ENCODE results near the gene PMM1. TPM values are rescaled to one million over a fixed set of nuclear protein-coding genes. Genes with fewer than 3 reads are reported as not detected.

Gene PMM1
- total RNA-seq, 1 donor from 2014 or later: 39.4 TPM

DNA sequence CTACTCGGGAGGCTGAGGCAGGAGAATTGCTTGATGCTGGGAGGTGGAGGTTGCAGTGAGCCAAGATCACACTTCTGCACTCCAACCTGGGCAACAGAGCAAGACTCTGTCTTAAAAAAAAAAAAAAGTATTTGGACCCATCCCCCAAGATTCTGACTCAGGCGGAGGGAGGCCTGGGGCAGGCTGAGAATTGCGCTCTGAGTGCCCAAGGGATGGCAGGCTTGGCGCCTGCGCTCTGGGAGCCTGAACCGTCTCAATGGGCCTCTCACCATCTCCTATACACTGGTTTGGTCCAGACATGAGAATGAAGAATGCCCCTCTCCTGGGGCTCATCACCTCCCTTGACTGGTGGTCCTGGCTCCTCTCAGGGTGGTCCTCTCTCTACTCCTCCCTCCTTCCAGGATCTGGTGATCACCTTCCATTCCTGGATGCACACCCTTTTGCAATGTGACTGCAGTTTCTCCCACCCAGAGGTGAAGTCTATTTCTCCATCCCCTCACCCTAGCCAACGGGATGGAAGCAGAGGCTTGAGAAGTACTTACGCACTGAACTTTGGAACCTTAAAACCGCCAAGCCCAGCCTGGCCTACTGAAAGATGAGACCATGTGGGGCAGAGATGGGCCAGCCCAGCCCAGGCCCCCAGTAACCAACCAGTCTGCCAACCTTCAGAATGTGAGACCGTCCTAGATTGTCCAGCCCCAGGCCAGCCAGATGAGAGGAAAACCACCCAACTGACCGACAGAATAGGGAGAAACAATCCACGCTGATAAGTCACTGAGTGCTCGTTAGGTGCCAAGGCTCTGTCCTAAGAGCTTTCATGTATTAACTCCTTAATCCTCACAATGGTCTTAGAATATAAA lies 50.3 kb downstream of the PMM1 start:
- DNase-seq (ENCODE audit: low read depth): no peak
- Histone ChIP-seq H4K20me1 (ENCODE audit: insufficient read depth, low read length) (peaks cover 60% of the 10 kb centered on the region), H3K36me3 (ENCODE audit: insufficient read depth, low read length) (no peaks in the 10 kb centered on the region), H3K9ac (ENCODE audit: low read length) (no peak overlapping the region), H3K4me3 (ENCODE audit: insufficient read depth, low read depth, low read length) (no peak overlapping the region), H3K27me3 (ENCODE audit: insufficient read depth, low read length) (no peaks in the 10 kb centered on the region), H2AFZ (ENCODE audit: low read depth, low read length) (no peak overlapping the region), H3K79me2 (ENCODE audit: insufficient read depth, low read length) (peaks cover 68% of the 10 kb centered on the region), H3K4me2 (ENCODE audit: low read length) (peak overlapping the region; percentile 0), H3K4me1 (ENCODE audit: insufficient read depth, low read length) (peaks cover 5% of the 10 kb centered on the region), H3K27ac (ENCODE audit: low read depth, low read length) (no peak overlapping the region), H3K9me3 (ENCODE audit: insufficient read depth, low read depth, low read length) (no peaks in the 10 kb centered on the region)
- H3K27ac Mint-ChIP-seq (ENCODE audit: unreplicated experiment): no peak overlapping the region
- no peak for FAIRE-seq
- no peak overlapping the region for H3K4me3 Mint-ChIP-seq (ENCODE audit: unreplicated experiment)
- H3K27me3 Mint-ChIP-seq (ENCODE audit: low read depth, unreplicated experiment): no peaks in the 10 kb centered on the region
- TF ChIP-seq, protein P1, sequence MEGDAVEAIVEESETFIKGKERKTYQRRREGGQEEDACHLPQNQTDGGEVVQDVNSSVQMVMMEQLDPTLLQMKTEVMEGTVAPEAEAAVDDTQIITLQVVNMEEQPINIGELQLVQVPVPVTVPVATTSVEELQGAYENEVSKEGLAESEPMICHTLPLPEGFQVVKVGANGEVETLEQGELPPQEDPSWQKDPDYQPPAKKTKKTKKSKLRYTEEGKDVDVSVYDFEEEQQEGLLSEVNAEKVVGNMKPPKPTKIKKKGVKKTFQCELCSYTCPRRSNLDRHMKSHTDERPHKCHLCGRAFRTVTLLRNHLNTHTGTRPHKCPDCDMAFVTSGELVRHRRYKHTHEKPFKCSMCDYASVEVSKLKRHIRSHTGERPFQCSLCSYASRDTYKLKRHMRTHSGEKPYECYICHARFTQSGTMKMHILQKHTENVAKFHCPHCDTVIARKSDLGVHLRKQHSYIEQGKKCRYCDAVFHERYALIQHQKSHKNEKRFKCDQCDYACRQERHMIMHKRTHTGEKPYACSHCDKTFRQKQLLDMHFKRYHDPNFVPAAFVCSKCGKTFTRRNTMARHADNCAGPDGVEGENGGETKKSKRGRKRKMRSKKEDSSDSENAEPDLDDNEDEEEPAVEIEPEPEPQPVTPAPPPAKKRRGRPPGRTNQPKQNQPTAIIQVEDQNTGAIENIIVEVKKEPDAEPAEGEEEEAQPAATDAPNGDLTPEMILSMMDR (IDR thresholded peaks at IDR 0.05; ENCODE audit: insufficient read depth, low read depth, low read length): no peak
- no peak for TF ChIP-seq EZH2 (IDR thresholded peaks at IDR 0.05; ENCODE audit: insufficient read depth, low read length)
- H3K36me3 Mint-ChIP-seq (ENCODE audit: low read depth, unreplicated experiment): peaks cover 12% of the 10 kb centered on the region
- peaks cover 14% of the 10 kb centered on the region for H3K4me1 Mint-ChIP-seq (ENCODE audit: low read depth, unreplicated experiment)
- no peaks in the 10 kb centered on the region for H3K9me3 Mint-ChIP-seq (ENCODE audit: unreplicated experiment)

DNA sequence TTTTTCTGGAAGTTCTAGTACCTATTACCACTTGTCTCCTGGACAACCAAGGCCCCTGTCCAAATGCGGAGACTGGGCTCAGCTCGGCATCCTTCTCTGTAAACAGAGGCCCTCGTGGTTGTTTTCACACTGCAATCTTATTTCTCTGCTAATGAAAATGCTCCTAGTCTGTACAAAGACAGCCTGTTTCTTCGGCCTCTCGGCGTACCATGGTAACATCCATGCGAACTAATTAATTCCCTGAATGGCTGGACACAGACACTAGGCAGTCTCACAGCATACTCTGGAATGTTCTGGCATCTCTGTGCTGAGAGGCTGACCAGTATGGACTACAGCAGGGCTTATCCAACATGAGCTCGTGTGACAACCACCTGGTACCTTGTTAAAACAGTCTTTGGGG lies 51.1 kb downstream of the PMM1 start:
- Histone ChIP-seq H3K9ac (ENCODE audit: low read length) (no peak overlapping the region), H3K9me3 (ENCODE audit: insufficient read depth, low read depth, low read length) (no peaks in the 10 kb centered on the region), H3K4me3 (ENCODE audit: insufficient read depth, low read depth, low read length) (no peak overlapping the region), H3K4me1 (ENCODE audit: insufficient read depth, low read length) (peaks cover 5% of the 10 kb centered on the region), H2AFZ (ENCODE audit: low read depth, low read length) (no peak overlapping the region), H3K4me2 (ENCODE audit: low read length) (no peak overlapping the region), H3K79me2 (ENCODE audit: insufficient read depth, low read length) (peaks cover 68% of the 10 kb centered on the region), H3K36me3 (ENCODE audit: insufficient read depth, low read length) (no peaks in the 10 kb centered on the region), H3K27me3 (ENCODE audit: insufficient read depth, low read length) (no peaks in the 10 kb centered on the region), H4K20me1 (ENCODE audit: insufficient read depth, low read length) (peaks cover 68% of the 10 kb centered on the region), H3K27ac (ENCODE audit: low read depth, low read length) (no peak overlapping the region)
- no peak for FAIRE-seq
- H3K27ac Mint-ChIP-seq (ENCODE audit: unreplicated experiment): no peak overlapping the region
- H3K4me3 Mint-ChIP-seq (ENCODE audit: unreplicated experiment): no peak overlapping the region
- DNase-seq (ENCODE audit: low read depth): no peak
- H3K36me3 Mint-ChIP-seq (ENCODE audit: low read depth, unreplicated experiment): peaks cover 12% of the 10 kb centered on the region
- peaks cover 14% of the 10 kb centered on the region for H3K4me1 Mint-ChIP-seq (ENCODE audit: low read depth, unreplicated experiment)
- H3K9me3 Mint-ChIP-seq (ENCODE audit: unreplicated experiment): no peaks in the 10 kb centered on the region
- TF ChIP-seq EZH2 (IDR thresholded peaks at IDR 0.05; ENCODE audit: insufficient read depth, low read length): no peak
- TF ChIP-seq, protein P1 (IDR thresholded peaks at IDR 0.05; ENCODE audit: insufficient read depth, low read depth, low read length): no peak
- no peaks in the 10 kb centered on the region for H3K27me3 Mint-ChIP-seq (ENCODE audit: low read depth, unreplicated experiment)

DNA sequence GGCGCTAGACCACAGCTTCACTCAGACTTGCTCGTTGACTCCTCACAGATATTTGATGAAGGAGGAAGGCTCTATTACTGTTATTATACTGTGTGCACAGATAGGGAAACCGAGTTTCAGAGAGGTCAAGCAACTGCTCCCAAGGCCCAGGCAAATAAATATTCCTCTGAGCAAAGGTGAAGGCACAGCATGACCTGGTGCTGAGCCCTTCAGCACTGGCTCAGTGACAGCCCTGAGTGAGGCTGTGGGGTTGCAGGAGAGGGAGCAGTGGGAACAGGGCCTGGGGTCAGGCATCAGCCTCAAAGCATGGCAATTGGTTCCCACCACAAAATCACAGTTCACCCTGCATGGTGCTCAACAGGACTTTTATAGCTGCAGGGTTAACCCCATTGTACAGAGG lies 52.4 kb downstream of the PMM1 start:
- H3K4me2 ChIP-seq (ENCODE audit: low read length): no peak overlapping the region
- Mint-ChIP-seq H3K4me3 (ENCODE audit: unreplicated experiment) (no peak overlapping the region), H3K27me3 (ENCODE audit: low read depth, unreplicated experiment) (no peaks in the 10 kb centered on the region), H3K9me3 (ENCODE audit: unreplicated experiment) (no peaks in the 10 kb centered on the region), H3K4me1 (ENCODE audit: low read depth, unreplicated experiment) (peaks cover 8% of the 10 kb centered on the region), H3K27ac (ENCODE audit: unreplicated experiment) (no peak overlapping the region), H3K36me3 (ENCODE audit: low read depth, unreplicated experiment) (peaks cover 12% of the 10 kb centered on the region)
- H3K4me1 ChIP-seq (ENCODE audit: insufficient read depth, low read length): no peaks in the 10 kb centered on the region
- no peak for TF ChIP-seq EZH2 (IDR thresholded peaks at IDR 0.05; ENCODE audit: insufficient read depth, low read length)
- TF ChIP-seq, protein P1 (IDR thresholded peaks at IDR 0.05; ENCODE audit: insufficient read depth, low read depth, low read length): no peak
- DNase-seq (ENCODE audit: low read depth) (no peak), FAIRE-seq (no peak)
- H3K9me3 ChIP-seq (ENCODE audit: insufficient read depth, low read depth, low read length): no peaks in the 10 kb centered on the region
- H3K27ac ChIP-seq (ENCODE audit: low read depth, low read length): no peak overlapping the region
- H3K4me3 ChIP-seq (ENCODE audit: insufficient read depth, low read depth, low read length): no peak overlapping the region
- no peaks in the 10 kb centered on the region for H3K27me3 ChIP-seq (ENCODE audit: insufficient read depth, low read length)
- peaks cover 68% of the 10 kb centered on the region for H3K79me2 ChIP-seq (ENCODE audit: insufficient read depth, low read length)
- H4K20me1 ChIP-seq (ENCODE audit: insufficient read depth, low read length): peaks cover 68% of the 10 kb centered on the region
- no peak overlapping the region for H2AFZ ChIP-seq (ENCODE audit: low read depth, low read length)
- no peak overlapping the region for H3K9ac ChIP-seq (ENCODE audit: low read length)
- peaks cover 3% of the 10 kb centered on the region for H3K36me3 ChIP-seq (ENCODE audit: insufficient read depth, low read length)
